G401 (cell line): ENCODE measurements around the gene NAXD. TPM values are rescaled to one million over a fixed set of nuclear protein-coding genes. Genes with fewer than 3 reads are reported as not detected.
"Not testable (repeated sequence)": the region's sequence is repeated elsewhere in the genome, so short reads cannot be mapped to it uniquely, and the experiment has no call there.

ENCODE experiments used
- DNase-seq: peaks from one replicate; pipeline ENCODE4 v3.0.0-alpha.2; 2015; ENCODE audit warnings: low spot score
- in situ Hi-C: cut with HindIII; loops from 2 replicates; pipeline ENCODE4 v1.10.0; 2016; ENCODE audit warnings: low sequenced_read_pairs, mixed read lengths
- total RNA-seq: library from RNA; depleted of rRNA; stranded (reverse); fragments of >200 nt; shearing (Covaris generic); gene quantifications from 2 replicates; pipeline ENCODE4 v1.2.3, GENCODE V29; 2014; rRNA removed

The NAXD gene
- total RNA-seq: 22.8 and 23.1 TPM in 2 replicates

DNA sequence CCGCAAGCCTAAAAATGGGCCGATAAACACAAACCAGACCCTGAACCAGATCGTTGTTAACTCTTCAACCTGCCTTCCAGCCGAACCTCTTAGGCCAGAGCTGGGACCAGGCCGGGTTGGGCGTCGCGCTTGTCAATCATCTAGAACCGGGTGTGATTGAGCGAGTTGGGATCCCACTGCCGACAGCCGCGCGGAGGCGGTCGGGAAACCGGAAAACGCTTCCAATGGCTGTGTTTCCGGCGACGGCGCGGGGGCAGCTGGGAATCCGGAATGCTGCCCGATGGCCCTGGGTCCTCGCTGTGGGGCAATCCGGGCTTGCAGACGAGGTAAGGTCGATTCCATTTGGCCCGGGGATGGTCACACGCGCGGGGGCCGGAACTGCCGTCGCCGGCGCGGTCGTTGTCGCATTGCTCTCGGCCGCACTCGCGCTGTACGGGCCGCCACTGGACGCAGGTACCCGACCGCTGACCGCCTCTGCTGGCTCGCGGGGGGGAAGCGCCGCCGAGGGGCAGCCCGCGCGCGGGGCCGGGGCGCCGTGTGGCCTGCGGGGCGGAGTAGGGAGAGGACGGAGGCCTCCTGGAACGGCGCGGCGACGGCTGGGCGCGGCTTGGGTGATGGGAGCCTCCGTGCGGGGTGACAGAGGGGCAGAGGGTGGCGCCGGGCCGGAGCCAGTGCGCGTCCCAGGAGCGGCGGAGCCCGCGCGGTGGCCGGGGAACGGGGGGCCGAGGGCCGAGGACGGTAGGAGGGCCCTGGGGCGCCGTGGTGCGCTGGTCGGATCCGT is at the start of gene NAXD:
TSS of gene NAXD (plus strand) at position 224 of the 781 bp plus-strand sequence. CDS start at position 281, 57 bp downstream.
- in situ Hi-C loops: no loop called here
- DNase-seq: peak; percentile 97

DNA sequence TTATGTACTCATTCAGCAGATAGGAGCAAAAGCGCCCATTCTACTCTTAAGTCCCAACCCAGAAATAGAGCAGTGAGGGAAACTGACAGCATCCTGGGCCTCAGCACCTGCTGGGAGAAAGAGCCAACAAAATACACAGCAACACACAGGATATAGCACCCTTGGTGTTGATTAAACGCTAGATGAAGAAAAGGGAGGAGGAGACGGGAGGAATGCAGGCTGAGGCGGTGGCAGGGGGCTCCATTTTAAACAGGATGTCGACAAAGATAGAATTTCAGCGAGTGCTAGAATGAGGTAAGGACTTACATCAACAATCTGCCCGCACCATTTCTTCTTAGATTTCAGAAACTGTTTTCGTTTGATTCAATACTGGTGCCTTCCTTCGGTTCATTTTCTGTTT is 49.2 kb upstream of the NAXD start:
- in situ Hi-C loops: no loop called here
- DNase-seq: no peak

DNA sequence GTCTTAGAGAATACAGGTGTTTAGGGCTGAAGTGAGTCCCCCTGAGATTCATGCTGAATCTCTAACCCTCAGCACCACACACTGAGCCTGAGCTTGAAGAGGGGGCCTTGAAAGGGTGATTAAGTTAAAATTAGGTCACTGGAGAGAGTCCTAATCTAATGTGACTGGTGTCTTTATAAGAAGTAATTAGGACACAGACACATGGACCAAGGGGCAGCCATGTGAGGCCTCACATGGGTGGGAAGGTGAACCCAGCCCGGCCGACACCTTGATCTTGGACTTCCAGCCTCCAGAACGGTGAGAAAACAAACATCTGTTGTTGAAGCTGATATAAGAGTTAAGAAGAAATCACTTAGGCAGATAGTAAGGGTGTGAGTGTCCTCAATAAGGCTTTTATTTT is 46.7 kb upstream of the NAXD start:
- no peak for DNase-seq
- in situ Hi-C loops: no loop called here

DNA sequence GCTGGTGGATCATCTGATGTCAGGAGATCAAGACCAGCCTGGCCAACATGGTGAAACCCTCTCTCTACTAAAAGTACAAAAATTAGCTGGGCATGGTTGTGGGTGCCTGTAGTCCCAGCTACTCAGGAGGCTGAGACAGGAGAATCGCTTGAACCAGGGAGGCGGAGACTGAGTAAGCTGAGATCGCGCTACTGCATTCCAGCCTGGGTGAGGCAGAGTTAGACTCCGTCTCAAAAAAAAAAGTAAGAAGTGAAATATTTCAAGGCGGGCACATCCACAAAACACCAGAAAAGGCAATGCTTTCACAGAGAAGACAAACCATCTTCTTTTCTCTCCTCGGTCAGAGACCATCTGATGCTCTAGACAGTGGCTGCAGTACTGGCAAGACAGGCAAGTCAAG is 45.4 kb upstream of the NAXD start:
- DNase-seq, in situ Hi-C loops: not testable (repeated sequence)

DNA sequence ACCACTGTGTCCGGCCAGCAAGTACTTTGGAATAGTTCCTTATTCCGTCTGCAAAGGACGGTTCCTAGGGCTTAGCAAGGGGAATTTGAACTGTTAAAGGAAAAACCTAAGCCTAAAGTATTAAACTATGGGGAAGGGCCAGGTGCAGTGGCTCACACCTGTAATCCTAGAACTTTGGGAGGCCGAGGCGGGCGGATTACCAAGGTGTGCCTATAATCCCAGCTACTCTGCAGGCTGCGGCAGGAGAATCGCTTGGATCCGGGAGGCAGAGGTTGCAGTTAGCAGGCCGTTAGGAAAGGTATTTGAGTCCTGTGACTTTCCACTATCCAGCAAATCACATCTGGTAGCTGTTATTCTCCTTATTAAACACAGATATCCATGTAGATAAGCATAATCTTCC is 44.5 kb upstream of the NAXD start:
- in situ Hi-C loops: no loop called here
- no peak for DNase-seq

DNA sequence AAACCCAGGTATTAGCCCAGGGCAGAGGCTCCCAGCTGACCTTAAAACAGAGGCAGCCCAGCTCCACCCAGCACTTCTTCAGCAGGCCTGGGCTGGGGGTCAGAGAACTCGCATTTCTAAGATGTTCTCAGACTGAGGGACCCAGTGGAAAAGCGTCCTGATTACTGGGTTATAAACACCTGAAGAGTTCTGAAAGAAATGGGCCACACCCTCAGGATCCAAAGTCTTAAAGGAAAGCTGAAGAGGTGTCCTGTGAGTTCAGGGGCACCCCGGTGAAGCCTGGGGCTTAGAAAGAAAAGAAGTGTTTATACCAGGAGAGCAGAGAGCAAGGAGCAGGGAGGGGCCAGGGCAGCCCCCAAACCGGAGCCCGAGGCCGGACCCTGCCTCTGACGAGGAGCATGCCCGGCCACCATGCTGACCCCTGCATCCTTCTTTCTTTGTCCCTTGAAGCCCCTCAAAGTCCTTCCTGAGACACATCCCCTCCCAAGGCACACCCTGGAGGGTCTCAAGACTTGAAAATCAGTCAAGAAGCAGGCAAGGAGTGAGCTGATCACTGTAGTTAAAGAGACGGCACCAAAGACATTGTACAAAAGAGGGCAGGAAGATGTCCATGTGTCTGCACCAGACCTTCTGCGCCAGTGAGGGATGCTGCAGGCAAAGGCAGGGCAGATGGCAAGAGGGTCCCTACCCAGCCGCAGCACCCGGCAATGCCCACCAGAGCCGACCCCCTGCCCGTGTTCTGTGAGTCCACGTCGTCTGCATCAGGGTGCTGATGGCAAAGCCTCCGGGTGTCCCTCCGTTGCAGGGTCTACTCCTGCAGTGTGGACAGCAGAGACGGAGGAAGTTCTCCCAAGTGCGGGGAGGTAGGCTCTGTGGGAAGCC is 43.2 kb upstream of the NAXD start:
- in situ Hi-C loops: no loop called here
- DNase-seq: no peak

DNA sequence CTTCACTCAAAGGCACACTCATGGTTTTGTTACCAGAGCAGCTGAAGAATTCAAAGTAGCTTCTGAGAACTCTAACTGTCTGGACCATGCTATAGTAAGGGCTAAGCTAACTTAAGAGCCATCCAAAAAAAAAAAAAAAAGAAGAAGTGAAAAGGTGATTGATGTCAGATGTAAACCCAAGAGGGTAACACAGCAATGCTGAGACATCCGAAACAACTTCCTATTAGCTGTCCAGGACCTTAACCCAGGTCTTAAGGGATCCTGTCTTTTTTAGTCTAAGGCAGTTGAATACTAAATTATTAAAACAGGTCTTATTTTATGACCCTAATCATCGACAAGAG is 42.6 kb upstream of the NAXD start:
- DNase-seq: no peak
- in situ Hi-C loops: no loop called here

DNA sequence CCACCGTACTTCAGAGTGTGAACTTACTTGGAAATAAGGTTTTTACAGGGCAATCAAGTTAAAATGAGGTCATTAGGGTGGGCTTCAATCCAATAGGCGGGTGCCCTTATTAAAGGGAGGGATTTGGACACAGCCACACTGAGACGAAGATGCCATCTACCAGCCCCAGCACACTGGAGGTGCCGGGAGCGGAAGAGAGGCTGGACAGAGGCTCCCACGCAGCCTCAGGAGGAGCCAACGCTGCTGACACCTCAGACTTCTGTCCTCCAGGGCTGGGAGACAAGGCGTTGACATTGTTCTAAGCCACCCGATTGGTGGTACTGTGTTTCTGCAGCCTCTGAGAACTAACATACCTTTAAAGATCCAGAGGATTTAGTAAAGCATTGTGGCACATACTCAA is 41.2 kb upstream of the NAXD start:
- in situ Hi-C loops: no loop called here
- DNase-seq: no peak

DNA sequence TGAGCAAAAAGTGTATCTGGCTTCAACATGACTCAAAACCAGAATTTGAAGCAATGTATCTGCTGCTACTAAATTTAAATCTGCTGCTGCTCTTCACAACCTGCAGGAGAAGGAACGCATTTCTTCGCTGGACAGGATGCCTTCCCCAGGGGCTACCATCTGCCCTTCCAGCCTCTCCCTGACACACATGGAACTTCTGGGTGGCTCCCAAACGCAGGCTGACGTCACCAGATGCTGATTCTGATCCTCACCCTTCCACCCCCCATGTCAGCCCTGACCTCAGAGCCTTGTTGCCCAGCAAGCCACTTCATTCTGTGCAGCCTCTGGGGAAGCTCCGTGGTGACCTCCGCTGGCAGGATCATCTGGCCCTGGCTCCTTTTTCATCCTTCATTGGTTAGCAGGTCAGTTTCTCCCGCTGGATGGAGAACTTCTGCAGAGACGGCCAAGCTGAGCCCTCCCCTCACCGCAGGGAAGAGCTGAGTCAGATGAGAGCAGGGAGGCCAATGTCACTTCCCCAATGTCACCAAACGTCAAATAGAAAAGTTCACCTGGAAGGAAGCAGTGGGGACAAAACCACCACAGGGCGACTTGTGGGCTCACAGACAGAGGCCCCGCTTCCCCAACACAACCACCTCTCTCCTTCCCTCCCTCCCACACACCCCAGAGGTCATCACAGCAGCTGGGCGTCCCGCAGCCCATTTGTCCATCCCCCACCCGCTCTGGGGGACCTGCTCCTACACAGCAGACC is 39.8 kb upstream of the NAXD start:
- in situ Hi-C loops: no loop called here
- DNase-seq: no peak

DNA sequence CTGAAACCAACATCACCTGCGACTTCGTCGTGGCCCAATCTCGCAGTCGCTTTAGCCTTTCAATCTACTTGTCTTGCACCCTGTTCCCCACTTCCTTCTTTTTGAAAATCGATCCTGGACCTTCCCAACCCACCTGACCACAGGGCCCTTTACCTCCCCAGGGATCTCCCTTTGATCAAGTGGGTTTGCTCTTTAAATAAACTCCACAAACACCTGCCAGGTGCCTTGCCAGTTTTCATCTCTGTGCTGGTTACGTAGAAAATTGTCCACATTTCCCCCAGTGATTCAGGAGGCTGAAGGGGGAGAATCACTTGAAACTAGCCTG is 39.3 kb upstream of the NAXD start:
- DNase-seq: no peak
- in situ Hi-C loops: no loop called here

DNA sequence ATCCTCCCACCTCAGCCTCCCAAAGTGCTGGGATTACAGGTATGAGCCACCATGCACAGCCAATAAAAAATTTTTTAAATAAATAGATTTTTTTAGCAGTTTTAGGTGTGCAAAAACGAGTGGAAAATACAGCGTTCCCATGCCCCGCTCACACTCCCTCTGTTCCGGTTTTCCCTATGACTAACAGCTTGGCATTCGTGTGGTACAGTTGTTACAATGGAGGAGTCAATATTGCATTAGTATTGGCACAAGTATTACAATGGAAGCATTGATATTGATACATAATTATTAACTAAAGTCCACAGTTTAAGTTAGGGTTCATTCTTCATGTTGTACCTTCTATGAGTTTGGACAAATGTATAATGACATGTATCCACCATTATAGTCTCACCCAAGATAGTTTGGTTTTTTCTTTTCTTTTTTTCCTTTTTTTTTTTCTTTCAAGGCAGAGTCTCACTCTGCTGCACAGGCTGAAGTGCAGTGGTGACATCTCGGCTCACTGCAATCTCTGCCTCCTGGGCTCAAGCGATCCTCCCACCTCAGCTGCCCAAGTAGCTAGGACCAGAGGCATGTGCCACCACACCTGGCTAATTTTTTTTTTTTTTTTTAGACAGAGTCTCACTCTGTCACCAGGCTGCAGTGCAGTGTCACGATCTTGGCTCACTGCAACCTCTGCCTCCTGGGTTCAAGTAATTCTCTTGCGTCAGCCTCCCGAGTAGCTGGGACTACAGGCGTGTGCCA is 38.4 kb upstream of the NAXD start:
- DNase-seq: no peak
- in situ Hi-C loops: no loop called here

DNA sequence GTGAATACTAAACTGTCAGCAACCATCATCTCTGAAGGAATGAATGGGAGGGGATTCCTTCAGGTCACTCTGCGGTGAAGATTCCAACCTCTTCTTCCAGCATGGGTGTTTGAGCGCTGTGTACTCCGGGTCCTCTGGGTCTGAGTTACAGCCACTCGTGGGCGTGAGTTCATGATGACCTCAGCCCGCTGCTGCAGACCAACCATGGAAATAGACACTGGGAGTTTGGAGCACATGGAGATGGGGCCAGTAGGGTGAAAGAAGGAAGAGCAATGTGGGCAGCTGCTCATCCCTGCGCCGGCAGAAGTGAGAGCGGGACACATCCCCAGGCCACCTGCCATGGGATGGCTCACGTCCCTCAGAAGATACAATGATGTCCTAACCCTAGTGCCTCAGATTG is 37.0 kb upstream of the NAXD start:
- no peak for DNase-seq
- in situ Hi-C loops: no loop called here

DNA sequence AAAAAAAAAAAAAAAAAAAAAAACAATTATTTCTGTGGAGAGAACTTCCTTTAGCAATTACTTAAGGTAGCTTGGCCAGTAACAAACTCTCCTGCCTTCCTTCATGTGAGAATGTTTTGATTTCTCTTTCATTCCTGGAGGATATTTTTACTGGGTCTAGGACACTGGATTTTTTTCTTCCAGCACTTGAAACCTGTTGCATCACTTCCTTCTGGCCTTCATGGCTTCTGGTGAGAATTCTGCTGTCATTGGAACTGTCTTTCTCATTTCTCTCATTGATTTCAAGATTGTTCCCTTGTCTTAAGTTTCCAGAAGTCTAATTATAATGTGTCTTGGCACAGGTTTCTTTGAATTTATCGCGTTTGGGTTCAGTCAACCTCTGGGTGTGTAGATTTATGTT is 34.5 kb upstream of the NAXD start:
- in situ Hi-C loops: no loop called here
- DNase-seq: no peak

DNA sequence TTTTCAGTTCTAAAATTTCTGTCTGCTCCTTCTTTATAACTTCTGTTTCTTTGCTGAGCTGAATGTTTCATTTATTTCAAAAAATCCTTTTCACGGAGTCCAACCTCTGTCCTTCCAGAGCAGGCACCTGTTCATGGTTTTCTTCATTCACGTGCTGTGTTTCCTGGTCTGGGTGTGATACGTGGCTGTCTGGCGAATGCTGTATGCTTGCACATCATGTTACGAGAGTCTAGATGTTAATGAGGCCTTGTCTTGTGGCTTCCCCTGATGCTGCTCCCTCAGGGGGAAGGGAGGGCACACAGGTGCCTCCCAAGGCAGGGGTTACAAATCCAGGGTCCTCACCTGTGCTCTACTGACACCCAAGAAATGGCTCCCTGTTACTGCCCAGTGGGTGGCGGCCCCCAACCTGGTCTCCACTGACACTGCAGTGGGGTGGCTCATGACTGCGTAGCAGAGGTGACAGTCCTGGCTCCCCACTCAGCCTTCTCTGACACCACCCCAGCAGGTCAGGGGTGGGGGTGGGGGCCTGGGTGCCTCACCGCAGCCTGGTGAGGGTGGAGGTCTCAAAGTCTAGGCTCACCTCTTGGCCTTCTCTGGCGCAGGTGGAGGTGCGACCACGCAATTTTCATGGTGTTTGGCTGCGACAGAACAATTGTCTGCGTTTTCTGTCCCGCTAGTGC is 33.7 kb upstream of the NAXD start:
- in situ Hi-C loops: no loop called here
- DNase-seq: no peak

DNA sequence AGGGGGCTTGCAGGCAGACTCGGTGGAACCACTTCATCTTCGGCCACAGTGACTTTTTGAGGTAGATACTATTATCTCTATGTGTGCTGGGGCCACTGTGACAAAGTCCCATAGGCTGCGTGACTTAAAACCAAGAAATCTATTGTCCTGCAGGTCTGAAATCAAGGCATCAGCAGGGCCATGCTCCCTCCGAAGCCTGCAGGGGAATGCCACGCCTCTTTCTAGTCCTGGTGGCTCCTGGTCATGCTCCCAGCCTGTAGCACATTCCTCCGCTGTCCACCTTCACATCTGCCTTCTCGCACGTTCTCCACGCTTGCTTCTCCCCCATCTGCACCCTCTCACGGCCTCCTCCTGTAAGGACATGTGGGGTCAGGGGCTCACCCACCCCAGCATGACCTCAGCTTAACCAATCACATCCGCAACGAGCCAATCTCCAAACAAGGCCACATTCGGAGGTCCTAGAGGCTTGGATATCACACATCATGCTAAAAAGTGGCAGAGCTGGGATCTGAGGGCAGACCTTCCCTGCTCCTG is 32.9 kb upstream of the NAXD start:
- DNase-seq: no peak
- in situ Hi-C loops: no loop called here

DNA sequence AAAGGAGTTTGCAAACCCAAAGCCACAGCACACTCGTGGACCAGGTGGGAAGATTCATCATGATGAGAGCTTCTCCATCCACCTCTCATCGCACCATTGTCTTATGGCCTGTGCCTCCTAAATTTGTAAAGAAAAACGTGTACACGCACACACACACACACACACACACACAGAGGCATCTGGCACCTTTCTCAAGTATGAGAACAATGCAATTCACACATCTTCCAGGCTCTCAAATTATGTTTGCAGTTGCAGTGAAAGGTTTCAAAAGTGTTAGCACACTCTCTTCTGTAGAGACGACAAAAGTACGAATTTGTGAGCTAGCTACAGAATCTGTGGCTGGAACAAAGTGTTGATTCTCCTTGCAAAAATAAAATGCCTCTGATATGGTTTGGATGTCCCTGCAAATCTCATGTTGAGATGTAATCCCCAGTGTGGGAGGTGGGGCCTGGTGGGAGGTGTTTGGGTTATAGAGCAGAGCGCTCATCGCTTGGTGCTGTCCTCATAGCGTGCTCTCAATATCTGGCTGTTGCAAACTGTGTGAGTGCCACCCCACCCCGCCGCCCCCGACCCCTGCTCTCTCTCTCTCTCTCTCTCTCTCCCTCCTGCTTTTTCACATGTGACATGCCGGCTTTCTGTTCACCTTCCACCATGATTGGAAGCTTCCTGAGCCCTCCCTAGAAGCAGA is 32.0 kb upstream of the NAXD start:
- DNase-seq: no peak
- in situ Hi-C loops: no loop called here

DNA sequence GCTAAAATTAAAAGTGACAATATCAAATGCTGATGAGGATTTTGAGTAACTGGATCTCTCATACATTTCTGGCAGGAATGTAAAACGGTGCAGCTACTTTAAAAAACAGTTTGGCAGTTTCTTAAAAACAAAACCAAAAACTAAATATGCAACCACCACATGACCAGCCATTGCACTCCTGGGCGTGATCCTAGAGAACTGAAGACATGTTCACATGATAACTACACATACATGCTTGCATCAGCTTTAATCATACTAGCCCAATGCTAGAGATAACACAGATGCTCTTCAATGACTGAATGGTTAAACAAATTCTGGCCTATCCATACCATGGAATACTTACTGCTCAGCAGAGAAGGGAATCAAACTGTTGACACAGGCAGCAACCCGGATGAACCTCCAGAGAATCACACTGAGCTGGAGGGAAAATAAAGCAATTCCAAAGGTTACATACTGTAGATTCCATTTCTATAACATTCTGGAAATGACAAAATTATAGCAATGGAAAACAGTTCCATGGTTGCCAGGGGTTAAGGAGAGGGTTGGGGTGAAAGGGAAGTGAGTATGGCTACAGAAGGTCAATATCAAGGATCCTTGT is 25.5 kb upstream of the NAXD start:
- in situ Hi-C loops: no loop called here
- DNase-seq: no peak

DNA sequence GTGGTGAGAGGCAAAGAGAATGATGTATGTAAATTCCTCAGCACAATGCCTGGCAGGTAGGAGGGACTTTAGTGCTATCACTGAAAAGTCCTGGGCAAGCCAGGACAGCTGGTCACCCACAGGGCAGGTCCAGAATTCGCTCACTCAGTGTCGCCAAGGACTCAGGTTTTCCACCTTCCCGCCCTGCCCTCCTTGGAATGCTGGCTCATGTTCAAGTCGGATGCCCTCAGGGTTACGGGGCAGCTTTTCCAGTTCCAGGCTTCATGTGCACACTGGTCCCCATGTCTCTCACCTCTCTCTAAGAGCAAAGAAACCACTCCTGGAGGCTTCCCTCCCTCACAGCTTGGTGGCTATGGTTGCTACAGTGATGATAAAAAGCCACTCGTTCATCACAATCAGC is 24.8 kb upstream of the NAXD start:
- DNase-seq: no peak
- in situ Hi-C loops: no loop called here
